H9 (cell line): Measurements from ENCODE around the gene STOM. TPM values are rescaled to one million over a fixed set of nuclear protein-coding genes. Genes with fewer than 3 reads are reported as not detected.

Source experiments
- DNase-seq: peaks from one replicate; pipeline ENCODE4 v3.0.0-alpha.2; 2017
- H2AFZ ChIP-seq: one replicate; pipeline ENCODE4 v1.6.1; 2013; ENCODE audit warnings: mild to moderate bottlenecking, low read length, control low read depth, moderate library complexity
- H2AK5ac ChIP-seq: 2 replicates; pipeline ENCODE4 v1.6.1; 2013; ENCODE audit warnings: low read length, control low read depth, mixed read lengths; ENCODE audit not compliant: insufficient read length
- H2BK120ac ChIP-seq: one replicate; pipeline ENCODE4 v1.6.1; 2013; ENCODE audit warnings: low read depth, mild to moderate bottlenecking, low read length, control low read depth, inconsistent platforms; ENCODE audit not compliant: poor library complexity, severe bottlenecking
- H2BK12ac ChIP-seq: 2 replicates; pipeline ENCODE4 v1.6.1; 2013; ENCODE audit warnings: low read length, control low read depth, mixed read lengths, low read depth; ENCODE audit not compliant: insufficient read length
- H2BK15ac ChIP-seq: 2 replicates; pipeline ENCODE4 v1.6.1; 2013; ENCODE audit warnings: low read depth, low read length, control low read depth
- H2BK20ac ChIP-seq: one replicate; pipeline ENCODE4 v1.6.1; 2013; ENCODE audit warnings: low read depth, mild to moderate bottlenecking, low read length, control low read depth, inconsistent platforms; ENCODE audit not compliant: poor library complexity, severe bottlenecking
- H2BK5ac ChIP-seq: 2 replicates; pipeline ENCODE4 v1.6.1; 2013; ENCODE audit warnings: low read length, control low read depth, mixed read lengths; ENCODE audit not compliant: insufficient read length
- H3K14ac ChIP-seq: 2 replicates; pipeline ENCODE4 v1.6.1; 2013; ENCODE audit warnings: low read length, control low read depth; ENCODE audit not compliant: insufficient read depth
- H3K18ac ChIP-seq: 2 replicates; pipeline ENCODE4 v1.6.1; 2013; ENCODE audit warnings: low read depth, mild to moderate bottlenecking, mixed read lengths, low read length, control low read depth; ENCODE audit not compliant: insufficient read length
- H3K23ac ChIP-seq: 2 replicates; pipeline ENCODE4 v1.6.1; 2013; ENCODE audit warnings: low read length, control low read depth, mixed read lengths, low read depth; ENCODE audit not compliant: insufficient read length
- H3K23me2 ChIP-seq: 2 replicates; pipeline ENCODE4 v1.6.1; 2013; ENCODE audit warnings: low read depth, mild to moderate bottlenecking, mixed read lengths, low read length, control low read depth; ENCODE audit not compliant: insufficient read length, poor library complexity, severe bottlenecking
- H3K27ac ChIP-seq: 2 replicates; pipeline ENCODE4 v1.5.1; 2013; ENCODE audit warnings: low read length, control low read depth, mixed read lengths, low read depth; ENCODE audit not compliant: insufficient read length
- H3K27me3 ChIP-seq: 2 replicates; pipeline ENCODE4 v1.6.1; 2013; ENCODE audit warnings: low read length, control low read depth, inconsistent platforms; ENCODE audit not compliant: insufficient read depth
- H3K4ac ChIP-seq: 2 replicates; pipeline ENCODE4 v1.6.1; 2013; ENCODE audit warnings: low read depth, mild to moderate bottlenecking, control low read depth, inconsistent platforms, low read length, moderate library complexity
- H3K4me1 ChIP-seq: 2 replicates; pipeline ENCODE4 v1.6.1; 2013; ENCODE audit warnings: low read length, control low read depth, inconsistent platforms; ENCODE audit not compliant: insufficient read depth
- H3K4me2 ChIP-seq: 2 replicates; pipeline ENCODE4 v1.6.1; 2013; ENCODE audit warnings: low read length, control low read depth, mixed read lengths; ENCODE audit not compliant: insufficient read length, insufficient read depth
- H3K56ac ChIP-seq: 2 replicates; pipeline ENCODE4 v1.6.1; 2013; ENCODE audit warnings: low read depth, mild to moderate bottlenecking, mixed read lengths, low read length, control low read depth; ENCODE audit not compliant: insufficient read length
- H3K79me1 ChIP-seq: 2 replicates; pipeline ENCODE4 v1.6.1; 2013; ENCODE audit warnings: low read depth, mild to moderate bottlenecking, moderate library complexity, low read length, control low read depth, inconsistent platforms; ENCODE audit not compliant: insufficient read depth, poor library complexity, severe bottlenecking
- H3K79me2 ChIP-seq: 2 replicates; pipeline ENCODE4 v1.6.1; 2013; ENCODE audit warnings: low read length, control low read depth, inconsistent platforms; ENCODE audit not compliant: insufficient read depth
- H3K9ac ChIP-seq: 2 replicates; pipeline ENCODE4 v1.6.1; 2013; ENCODE audit warnings: low read length, control low read depth, mixed read lengths; ENCODE audit not compliant: insufficient read length; ENCODE audit errors: extremely low read depth
- H3K9me3 ChIP-seq: one replicate; pipeline ENCODE4 v1.6.1; 2013; ENCODE audit warnings: low read depth, low read length, inconsistent platforms; ENCODE audit not compliant: control insufficient read depth
- H3T11ph ChIP-seq: one replicate; pipeline ENCODE4 v1.6.1; 2013; ENCODE audit warnings: mild to moderate bottlenecking, low read length, control low read depth, inconsistent platforms
- H4K20me1 ChIP-seq: one replicate; pipeline ENCODE4 v1.6.1; 2013; ENCODE audit not compliant: control insufficient read depth, insufficient read length, insufficient read depth
- H4K5ac ChIP-seq: 2 replicates; pipeline ENCODE4 v1.6.1; 2013; ENCODE audit warnings: low read depth, mild to moderate bottlenecking, mixed read lengths, low read length, control low read depth; ENCODE audit not compliant: insufficient read length
- H4K8ac ChIP-seq: replicated peaks from 2 replicates; pipeline ENCODE4 v1.6.1; 2013; ENCODE audit warnings: low read length, control low read depth, mixed read lengths, low read depth; ENCODE audit not compliant: insufficient read length
- H4K91ac ChIP-seq: 2 replicates; pipeline ENCODE4 v1.6.1; 2013; ENCODE audit warnings: low read depth, mild to moderate bottlenecking, moderate library complexity, mixed read lengths, low read length, control low read depth; ENCODE audit not compliant: insufficient read length
- H3K27ac Mint-ChIP-seq, 3 experiments: 2 replicates in 2 of 3; 3 replicates in 1 of 3; pipeline ENCODE4 v1.8.0; 2020 to 2021; ENCODE audit warnings: mixed read lengths in 3 of 3, mild to moderate bottlenecking in 1 of 3, moderate library complexity in 1 of 3
- H3K27me3 Mint-ChIP-seq: 2 replicates; pipeline ENCODE4 v1.8.0; 2021; ENCODE audit warnings: low read depth, mild to moderate bottlenecking, moderate library complexity, mixed read lengths
- H3K36me3 Mint-ChIP-seq, 3 experiments: 2 replicates in 2 of 3; 3 replicates in 1 of 3; pipeline ENCODE4 v1.8.0; 2020 to 2021; ENCODE audit warnings: low read depth in 3 of 3, mixed read lengths in 3 of 3; ENCODE audit not compliant: insufficient read depth in 1 of 3
- H3K4me1 Mint-ChIP-seq, 2 experiments: 2 replicates each; pipeline ENCODE4 v1.8.0; 2020; ENCODE audit warnings: mixed read lengths in 2 of 2
- H3K4me3 Mint-ChIP-seq, 2 experiments: 2 replicates in 1 of 2; 3 replicates in 1 of 2; pipeline ENCODE4 v1.8.0; 2020 to 2021; ENCODE audit warnings: mild to moderate bottlenecking in 2 of 2, mixed read lengths in 2 of 2, moderate library complexity in 1 of 2
- H3K9me3 Mint-ChIP-seq, 2 experiments: 2 replicates in 1 of 2; 3 replicates in 1 of 2; pipeline ENCODE4 v1.8.0; 2020; ENCODE audit warnings: mild to moderate bottlenecking in 2 of 2, mixed read lengths in 2 of 2, moderate library complexity in 1 of 2
- WGBS: extraction: QIAGEN DNeasy Blood & Tissue Kit; methylation state at CpG from one replicate; pipeline ENCODE4 v1.1.7; 2013; ENCODE audit warnings: missing lambda C conversion rate, low lambda C conversion rate, mixed read lengths; ENCODE audit not compliant: insufficient read length; ENCODE audit errors: extremely low coverage; 5-methylcytosine and 5-hydroxymethylcytosine counted together
- total RNA-seq: library from RNA; stranded (reverse); gene quantifications from 2 replicates; pipeline ENCODE4 v1.2.1, GENCODE V29; 2021
- TF ChIP-seq, protein P1 (sequence below): fragments of 200-600 bp; sonication (generic); conservative IDR thresholded peaks from 3 replicates; pipeline ENCODE4 v1.8.0; 2021; ENCODE audit warnings: antibody characterized with exemption, mild to moderate bottlenecking

Gene STOM
- total RNA-seq, 1 experiment from 2014 or later, result 15.3 TPM

DNA sequence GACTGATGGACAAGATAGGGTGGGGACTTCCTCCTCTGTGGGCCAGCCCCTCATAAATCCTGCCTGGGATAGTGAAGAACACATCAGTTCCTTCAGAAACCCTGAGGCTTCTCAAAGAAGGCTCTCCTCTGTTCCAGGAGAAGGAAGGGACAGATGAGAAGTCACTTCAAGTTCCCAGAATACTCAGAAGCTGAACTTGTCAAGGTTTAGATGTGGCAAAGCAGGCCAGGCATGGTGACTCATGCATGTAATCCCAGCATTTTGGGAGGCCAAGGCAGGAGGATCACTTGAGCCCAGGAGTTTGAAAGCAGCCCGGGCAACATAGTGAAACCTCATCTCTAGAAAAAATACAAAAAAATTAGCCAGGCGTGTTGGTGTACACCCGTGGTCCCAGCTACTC is 38.5 kb downstream of the STOM start:
- Histone ChIP-seq H2BK20ac (no peak overlapping the region), H2AFZ (no peak overlapping the region), H3K14ac (no peak overlapping the region), H3K9me3 (no peaks in the 10 kb centered on the region), H4K91ac (no peak overlapping the region), H4K20me1 (no peaks in the 10 kb centered on the region), H3K79me2 (no peaks in the 10 kb centered on the region), H3K4me2 (no peak overlapping the region), H3K27me3 (no peaks in the 10 kb centered on the region), H3K18ac (no peak overlapping the region), H2AK5ac (no peak overlapping the region), H3K4me1 (no peaks in the 10 kb centered on the region), H3K79me1 (no peaks in the 10 kb centered on the region), H3K9ac (no peak overlapping the region), H3T11ph (no peak overlapping the region), H3K23ac (no peak overlapping the region), H4K8ac (no peak overlapping the region), H3K4ac (no peak overlapping the region), H2BK12ac (no peak overlapping the region), H3K27ac (no peak overlapping the region), H2BK15ac (no peak overlapping the region), H2BK5ac (no peak overlapping the region), H2BK120ac (no peak overlapping the region), H3K23me2 (no peaks in the 10 kb centered on the region), H4K5ac (no peak overlapping the region), H3K56ac (no peak overlapping the region)
- peaks cover 5% of the 10 kb centered on the region for H3K27me3 Mint-ChIP-seq
- no peaks in the 10 kb centered on the region for H3K9me3 Mint-ChIP-seq
- H3K4me3 Mint-ChIP-seq, result no peak overlapping the region
- no peak for DNase-seq
- H3K36me3 Mint-ChIP-seq, result peaks cover 0 to 11% (median 9%) of the 10 kb centered on the region in 3 experiments; a peak in 4 of 7 replicates
- no peak overlapping the region for H3K27ac Mint-ChIP-seq
- WGBS, result no CpG with 5 or more reads among the region's 3 CpGs
- peaks cover 0 to 3% of the 10 kb centered on the region in 2 experiments; a peak in 1 of 4 replicates for H3K4me1 Mint-ChIP-seq
- TF ChIP-seq, protein P1, sequence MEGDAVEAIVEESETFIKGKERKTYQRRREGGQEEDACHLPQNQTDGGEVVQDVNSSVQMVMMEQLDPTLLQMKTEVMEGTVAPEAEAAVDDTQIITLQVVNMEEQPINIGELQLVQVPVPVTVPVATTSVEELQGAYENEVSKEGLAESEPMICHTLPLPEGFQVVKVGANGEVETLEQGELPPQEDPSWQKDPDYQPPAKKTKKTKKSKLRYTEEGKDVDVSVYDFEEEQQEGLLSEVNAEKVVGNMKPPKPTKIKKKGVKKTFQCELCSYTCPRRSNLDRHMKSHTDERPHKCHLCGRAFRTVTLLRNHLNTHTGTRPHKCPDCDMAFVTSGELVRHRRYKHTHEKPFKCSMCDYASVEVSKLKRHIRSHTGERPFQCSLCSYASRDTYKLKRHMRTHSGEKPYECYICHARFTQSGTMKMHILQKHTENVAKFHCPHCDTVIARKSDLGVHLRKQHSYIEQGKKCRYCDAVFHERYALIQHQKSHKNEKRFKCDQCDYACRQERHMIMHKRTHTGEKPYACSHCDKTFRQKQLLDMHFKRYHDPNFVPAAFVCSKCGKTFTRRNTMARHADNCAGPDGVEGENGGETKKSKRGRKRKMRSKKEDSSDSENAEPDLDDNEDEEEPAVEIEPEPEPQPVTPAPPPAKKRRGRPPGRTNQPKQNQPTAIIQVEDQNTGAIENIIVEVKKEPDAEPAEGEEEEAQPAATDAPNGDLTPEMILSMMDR, result no peak
